ENCODE measurements around the gene ICAM2.

DNA sequence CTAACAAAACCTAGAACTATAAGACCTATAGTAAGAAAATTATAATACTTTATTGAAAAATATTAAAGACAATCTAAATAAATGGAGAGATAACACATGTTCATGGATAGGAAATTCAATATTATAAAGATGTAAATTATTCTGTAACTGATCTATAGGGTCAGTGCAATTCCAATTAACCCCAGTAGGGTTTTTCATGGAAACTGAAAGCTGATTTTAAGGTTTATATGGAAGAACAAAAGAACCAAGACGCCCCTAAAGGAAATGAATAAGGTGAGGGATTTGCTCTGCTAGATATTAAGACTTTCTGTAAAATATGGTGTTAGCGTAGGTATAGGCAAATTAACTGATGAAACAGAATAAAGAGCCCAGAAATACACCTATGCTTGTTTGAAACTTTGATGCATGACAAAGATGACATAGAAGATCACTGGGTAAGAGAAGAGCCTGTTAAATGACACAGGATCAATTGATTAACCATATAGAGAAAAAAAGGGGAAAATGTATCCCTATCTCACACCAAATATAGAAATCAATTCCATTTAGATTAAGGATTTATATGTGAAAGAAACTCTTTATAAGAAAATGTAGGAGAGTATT lies 3.0 kb downstream of the ICAM2 start:
- TF ChIP-seq, protein P1, sequence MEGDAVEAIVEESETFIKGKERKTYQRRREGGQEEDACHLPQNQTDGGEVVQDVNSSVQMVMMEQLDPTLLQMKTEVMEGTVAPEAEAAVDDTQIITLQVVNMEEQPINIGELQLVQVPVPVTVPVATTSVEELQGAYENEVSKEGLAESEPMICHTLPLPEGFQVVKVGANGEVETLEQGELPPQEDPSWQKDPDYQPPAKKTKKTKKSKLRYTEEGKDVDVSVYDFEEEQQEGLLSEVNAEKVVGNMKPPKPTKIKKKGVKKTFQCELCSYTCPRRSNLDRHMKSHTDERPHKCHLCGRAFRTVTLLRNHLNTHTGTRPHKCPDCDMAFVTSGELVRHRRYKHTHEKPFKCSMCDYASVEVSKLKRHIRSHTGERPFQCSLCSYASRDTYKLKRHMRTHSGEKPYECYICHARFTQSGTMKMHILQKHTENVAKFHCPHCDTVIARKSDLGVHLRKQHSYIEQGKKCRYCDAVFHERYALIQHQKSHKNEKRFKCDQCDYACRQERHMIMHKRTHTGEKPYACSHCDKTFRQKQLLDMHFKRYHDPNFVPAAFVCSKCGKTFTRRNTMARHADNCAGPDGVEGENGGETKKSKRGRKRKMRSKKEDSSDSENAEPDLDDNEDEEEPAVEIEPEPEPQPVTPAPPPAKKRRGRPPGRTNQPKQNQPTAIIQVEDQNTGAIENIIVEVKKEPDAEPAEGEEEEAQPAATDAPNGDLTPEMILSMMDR (IDR thresholded peaks at IDR 0.05; ENCODE audit: insufficient read depth, low read depth, low read length), result no peak
- TF ChIP-seq EZH2 (IDR thresholded peaks at IDR 0.05; ENCODE audit: insufficient read depth, low read length), result no peak
